AG08395 (cell line): Measurements from ENCODE around the gene SUMO2.

Experiments used
- DNase-seq: peaks from one replicate; pipeline ENCODE4 v3.0.0; 2012; ENCODE audit warnings: mixed read lengths, low spot score

SUMO2 gene

DNA sequence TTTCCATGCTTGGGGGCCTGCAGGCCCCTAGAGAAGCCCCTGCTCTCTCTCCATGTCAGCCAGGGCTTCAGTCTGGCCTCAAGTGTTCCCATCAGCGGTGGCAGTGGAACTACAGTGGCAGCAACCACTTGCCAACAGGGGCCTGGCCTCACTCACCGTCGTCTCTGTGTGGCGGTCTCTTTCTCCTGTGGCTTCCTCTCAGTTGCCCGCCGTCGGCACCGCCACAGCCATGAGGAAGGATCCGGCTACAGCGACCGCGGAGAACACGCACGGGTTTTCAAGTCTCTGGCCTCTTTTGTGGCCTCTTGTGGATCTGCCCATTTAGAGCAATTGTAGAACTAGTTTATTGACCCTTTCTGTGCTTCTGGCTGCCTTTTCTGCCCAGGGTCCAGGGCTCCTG is 64.5 kb downstream of the SUMO2 start:
- no peak for DNase-seq

DNA sequence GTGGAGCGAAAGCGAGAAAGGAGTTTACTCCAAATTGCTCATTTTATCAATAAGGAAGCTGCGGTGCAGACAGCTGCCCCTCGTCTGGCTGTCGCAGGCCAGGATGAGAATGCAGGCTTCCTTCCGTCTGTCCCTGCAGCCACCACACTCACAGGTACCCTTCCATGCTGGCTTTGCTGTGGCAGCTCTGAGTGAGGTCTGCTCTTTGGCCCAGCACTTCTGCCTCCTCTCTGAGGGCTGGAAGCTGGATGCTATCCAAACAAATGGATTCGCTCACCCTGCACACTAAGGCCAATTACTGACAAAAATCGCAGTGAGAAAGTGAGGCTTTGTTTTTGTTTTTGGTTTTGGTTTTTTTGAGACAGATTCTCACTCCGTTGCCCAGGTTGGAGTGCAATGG is 66.0 kb downstream of the SUMO2 start:
- no peak for DNase-seq
